Colon (tissue), 2 donors: ENCODE data around the gene HCN3.
"Not testable (repeated sequence)": the region's sequence is repeated elsewhere in the genome, so short reads cannot be mapped to it uniquely, and the experiment has no call there.

ENCODE experiments used
- FAIRE-seq: peaks from 2 replicates; lab custom pipeline; 2012; peaks lifted over from hg19 to GRCh38; lab: Jason Lieb, UNC
- donor health status: control.
- donor health status: control.

The HCN3 gene

GRCh38 chr1:155285631-155286044 lies 8.4 kb downstream of the HCN3 start:
- FAIRE-seq = no peak

DNA sequence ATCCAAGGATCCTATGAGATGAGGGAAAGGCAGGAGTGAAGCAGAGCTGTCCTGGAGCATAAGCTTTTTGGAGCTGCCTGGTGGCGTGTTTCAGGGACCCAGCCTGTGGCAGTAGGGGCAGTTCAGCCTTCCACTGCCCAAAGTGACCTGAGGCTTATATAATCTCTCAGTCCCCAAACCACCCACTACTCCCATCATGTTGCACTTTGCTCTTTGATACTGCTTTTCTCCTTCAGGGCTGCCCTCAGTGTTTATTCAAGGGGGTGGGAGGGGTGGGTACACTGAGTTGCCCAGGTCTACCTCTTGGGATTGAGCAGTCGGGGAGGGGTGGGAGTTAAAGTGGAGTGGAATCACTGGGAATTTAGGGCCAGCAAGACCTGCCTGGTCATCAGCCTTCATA lies 9.3 kb downstream of the HCN3 start:
- no peak for FAIRE-seq

DNA sequence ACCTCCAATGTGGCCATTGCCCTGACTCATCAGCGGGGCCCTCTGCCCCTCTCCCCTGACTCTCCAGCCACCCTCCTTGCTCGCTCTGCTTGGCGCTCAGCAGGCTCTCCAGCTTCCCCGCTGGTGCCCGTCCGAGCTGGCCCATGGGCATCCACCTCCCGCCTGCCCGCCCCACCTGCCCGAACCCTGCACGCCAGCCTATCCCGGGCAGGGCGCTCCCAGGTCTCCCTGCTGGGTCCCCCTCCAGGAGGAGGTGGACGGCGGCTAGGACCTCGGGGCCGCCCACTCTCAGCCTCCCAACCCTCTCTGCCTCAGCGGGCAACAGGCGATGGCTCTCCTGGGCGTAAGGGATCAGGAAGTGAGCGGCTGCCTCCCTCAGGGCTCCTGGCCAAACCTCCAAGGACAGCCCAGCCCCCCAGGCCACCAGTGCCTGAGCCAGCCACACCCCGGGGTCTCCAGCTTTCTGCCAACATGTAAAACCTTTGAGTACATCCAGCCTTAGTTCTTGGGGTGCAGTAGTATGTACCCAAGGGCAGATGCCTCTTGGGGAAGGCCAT lies 10.8 kb downstream of the HCN3 start:
- FAIRE-seq = no peak

DNA sequence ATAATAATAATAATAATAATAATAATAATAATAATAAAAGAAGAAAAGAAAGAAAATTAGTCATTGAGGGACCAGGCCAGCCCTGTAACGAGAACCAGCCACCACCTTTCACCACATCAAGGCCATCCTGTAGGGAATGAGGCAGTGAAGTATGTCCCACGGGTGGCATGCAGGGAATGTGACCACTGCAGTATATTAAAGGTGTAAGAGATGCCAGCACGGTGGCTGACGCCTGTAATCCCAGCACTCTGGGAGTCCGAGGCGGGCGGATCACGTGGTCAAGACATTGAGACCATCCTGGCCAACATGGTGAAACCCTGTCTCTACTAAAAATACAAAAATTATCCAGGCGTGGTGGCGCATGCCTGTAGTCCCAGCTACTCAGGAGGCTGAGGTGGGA lies 13.7 kb downstream of the HCN3 start:
- FAIRE-seq = not testable (repeated sequence)

- no peak for FAIRE-seq
Observed at GRCh38 chr1:155293086-155293749, 16.0 kb downstream of the HCN3 start.

DNA sequence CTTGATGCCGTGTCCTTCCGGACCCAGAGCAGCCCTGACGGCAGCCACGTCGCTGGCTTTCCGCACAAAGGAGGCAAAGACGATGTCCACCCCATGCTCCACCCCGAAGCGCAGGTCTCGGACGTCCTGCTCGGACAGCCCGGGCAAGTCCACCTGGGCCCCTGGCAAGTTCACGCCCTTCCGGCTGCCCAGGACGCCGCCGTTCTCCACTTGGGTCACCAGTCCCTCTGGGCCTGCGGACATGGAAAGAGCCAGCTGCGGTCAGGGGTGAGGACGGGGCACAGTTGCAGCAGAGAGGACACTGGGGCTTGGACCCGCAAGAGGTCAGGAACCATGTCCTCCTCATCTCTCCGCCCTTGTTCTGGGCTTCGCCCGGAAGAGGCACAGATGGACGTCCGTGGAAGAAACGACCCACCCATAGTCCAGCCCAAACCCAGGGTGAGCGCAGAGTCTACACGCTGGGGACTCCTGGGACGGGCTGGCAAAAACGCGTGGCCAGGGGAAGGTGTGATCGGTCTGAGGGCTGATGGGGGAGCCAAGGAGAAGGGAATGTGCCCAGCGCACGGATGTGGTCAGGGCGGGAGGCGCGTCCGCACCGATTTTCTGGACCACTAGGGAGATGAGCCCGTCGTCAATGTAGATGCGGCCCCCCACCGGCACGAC lies 17.4 kb downstream of the HCN3 start:
- no peak for FAIRE-seq

DNA sequence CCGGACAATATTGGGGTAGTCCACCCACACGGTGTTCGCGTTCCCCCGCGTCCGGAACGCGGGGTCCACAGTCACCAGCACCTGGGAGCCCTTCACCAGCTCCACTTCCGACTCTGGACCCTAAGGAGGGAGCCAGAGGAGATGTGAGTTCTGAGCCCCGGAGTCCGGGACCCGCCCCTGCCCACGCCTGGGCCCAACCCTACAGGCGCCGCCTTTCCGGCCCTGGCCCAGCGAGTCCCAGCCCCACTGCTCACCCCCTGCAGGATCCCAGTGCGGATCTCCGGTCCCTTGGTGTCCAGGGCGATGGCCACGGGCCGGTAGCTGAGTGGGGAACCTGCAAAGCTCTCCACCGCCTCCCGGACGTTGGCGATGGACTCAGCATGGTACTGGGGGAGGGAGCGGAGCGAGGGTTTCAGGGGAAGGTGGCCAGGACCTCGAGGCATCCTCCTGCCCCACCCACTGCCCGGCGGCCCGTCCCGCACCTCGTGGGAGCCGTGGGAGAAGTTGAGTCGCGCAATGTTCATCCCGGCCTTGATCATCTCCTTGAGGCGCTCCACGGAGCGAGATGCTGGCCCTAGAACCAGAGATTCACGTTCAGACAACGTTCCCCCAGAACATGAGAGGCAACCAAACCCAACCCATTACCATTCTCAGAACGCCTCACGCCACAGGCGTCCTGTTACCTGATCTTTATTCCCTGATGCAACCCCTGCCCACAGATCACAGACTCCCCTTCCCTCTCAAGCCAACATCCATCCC lies 18.1 kb downstream of the HCN3 start:
- no peak for FAIRE-seq

GRCh38 chr1:155295942-155296267 lies 18.6 kb downstream of the HCN3 start:
- no peak for FAIRE-seq

DNA sequence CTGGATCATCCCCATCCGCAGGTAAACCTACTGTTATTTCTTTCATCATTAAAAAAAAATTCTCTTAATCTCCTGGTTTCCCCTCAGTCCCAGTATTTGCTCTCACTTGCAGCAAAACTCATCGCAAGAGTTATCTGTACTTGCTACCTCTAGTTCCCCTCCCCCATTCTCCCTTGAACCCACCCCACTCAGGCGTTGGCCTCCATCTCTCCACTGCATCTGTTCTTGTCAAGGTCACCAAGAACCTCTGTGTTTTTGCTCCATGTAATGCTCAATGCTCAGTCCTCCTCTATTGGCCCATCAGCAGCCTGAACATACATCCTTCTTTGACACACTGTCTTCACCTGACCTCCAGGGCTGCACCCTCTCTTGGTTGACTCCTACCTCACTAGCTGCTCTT lies 19.4 kb downstream of the HCN3 start:
- FAIRE-seq = no peak

DNA sequence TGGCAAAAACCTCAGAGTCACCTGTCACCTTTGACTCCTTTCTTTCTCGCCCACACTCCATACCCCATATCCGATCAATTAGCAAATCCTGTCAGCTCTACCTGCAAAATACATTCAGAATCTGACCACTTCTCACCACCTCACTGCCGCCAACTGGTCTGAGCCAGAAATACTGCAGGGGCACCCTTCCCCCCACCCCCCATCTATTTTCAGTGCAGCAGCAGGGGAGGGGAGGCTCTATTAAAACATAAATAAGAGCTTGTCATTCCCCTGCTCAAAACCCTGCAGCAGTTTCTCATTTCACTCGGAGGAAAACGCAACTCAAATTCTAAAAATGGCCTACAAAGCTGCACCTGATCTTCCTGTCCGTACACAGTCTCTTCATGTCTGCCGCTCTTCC lies 20.1 kb downstream of the HCN3 start:
- FAIRE-seq = no peak

DNA sequence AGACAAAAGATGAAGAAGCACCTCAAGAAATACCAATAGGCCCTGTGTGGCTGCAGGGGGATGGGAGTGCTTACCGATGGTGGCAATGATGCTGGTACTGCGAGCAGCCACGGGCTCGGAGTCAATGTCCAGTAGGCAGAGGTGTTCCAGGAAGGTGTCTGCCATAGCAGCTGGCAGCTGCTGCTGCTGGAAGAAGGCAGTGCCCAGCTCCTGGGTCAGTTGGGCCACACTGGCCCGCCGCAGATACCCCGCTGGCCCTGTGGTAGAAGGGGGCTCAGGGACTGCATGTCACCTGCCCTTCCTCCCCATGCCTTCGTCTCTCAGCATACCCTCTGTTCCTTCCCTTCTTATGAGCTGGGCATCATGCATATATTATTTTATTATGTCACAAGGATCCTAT lies 22.8 kb downstream of the HCN3 start:
- no peak for FAIRE-seq

- FAIRE-seq = no peak
Observed at GRCh38 chr1:155300553-155301329, 23.5 kb downstream of the HCN3 start.

DNA sequence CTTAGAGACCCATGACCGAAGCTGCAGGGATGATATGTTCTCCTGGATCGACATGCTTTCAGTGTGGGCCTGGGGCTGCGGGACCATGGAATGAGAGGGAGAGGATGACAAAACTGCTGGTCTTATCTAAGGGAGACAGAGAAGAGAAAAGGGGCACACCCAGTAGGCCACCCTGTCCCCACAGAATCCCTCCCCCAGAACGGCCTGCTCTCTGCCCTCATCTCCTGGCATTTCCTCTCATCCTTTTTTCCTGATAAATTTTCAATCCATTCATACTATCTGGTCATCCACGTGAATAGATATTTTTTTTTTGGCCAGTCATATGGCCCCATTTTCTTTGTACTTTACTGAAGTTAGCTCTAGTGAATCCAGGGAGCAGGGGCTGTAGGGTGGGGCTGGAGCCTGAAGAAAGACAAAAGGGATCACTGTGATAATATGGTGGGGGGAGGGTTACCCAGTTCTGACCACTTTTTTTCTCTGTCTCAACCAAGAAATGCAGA lies 24.1 kb downstream of the HCN3 start, which contains the start of gene PKLR:
TSS of gene PKLR (minus strand) at position 97 of the 500 bp plus-strand sequence. CDS start at position 54, 43 bp downstream.
- FAIRE-seq = no peak

GRCh38 chr1:155304558-155305063 lies 27.3 kb downstream of the HCN3 start:
- FAIRE-seq = no peak

DNA sequence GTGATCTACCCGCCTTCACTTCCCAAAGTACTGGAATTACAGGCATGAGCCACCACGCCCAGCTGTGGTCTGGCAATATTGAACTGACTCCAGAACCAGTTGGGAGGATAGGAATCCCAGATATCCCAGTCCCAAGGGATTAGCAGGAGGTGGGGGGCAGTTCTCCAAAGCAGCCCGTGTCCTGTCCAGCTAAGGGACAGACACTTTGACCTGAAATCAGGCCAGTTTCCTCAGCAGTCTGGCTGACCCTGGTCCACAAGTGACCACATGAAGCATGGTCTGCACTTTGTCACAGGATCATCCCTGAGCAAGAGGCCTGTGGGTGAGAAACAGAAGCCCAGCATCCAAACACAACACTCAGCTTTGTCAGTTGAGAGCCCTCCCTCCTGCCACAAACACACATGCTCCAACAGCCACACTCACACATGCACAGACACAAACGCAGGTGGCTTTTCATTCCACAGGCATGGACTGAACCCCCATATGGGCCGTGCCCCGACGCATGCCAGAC lies 28.7 kb downstream of the HCN3 start:
- FAIRE-seq = no peak

- no peak for FAIRE-seq
Observed at GRCh38 chr1:155307247-155307740, 30.0 kb downstream of the HCN3 start.

DNA sequence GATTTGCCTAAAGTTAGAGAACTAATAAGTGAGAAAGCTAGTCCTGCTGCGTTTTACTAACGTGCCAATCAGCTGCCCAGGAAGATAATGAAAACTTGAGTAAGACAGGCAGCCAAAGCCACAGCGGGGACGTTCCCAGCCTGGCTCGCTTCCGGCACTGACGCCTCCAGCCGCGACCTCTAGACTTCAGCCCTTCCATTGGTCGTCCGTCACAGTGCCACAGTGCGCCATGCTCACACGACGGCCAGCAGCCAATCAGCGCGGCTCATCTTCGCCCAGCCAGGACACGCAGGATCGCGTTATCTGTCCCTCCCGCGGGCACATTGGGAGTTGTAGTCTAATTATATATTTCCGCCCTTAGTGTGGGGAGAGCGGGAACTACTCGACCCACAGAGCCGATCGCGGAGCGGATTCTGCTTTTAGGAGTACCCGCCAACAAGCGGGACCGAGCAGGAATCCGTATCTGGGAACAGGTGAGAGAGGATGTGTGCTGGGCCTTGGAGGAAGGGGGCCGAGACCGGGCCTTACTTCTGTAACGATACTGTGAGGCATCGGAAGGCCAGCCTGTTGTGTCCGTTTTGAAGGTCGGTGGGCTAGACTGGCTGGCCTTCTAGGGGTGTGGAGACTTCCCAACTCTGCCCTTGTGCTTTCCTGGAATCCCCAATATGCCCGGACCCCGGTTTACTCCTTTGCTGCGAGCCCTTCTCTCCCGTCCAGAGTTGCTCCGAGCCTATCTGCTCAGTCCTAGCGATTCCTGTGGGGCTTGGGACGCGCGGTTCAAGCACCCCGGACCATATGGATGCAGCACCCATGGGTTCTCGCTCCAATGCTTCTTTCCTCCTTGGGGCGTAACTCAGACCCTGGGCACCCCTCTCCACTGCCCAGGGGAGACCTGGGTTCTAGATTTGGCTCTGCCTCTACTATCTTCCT lies 31.5 kb downstream of the HCN3 start, which contains the start of gene FDPS:
TSS of gene FDPS (plus strand) at position 374 of the 930 bp plus-strand sequence. CDS start 924 bp downstream, outside the sequence.
- peak; percentile 57 for FAIRE-seq

GRCh38 chr1:155309423-155310021 lies 32.3 kb downstream of the HCN3 start:
- no peak for FAIRE-seq

- no peak for FAIRE-seq
Observed at GRCh38 chr1:155313261-155313660, 36.0 kb downstream of the HCN3 start.

GRCh38 chr1:155316922-155317321 lies 39.7 kb downstream of the HCN3 start:
- no peak for FAIRE-seq
